A673 (cell line): ENCODE measurements around the gene PCCB. TPM values are rescaled to one million over a fixed set of nuclear protein-coding genes. Genes with fewer than 3 reads are reported as not detected.

ENCODE experiments used
- BruUV-seq: library from RNA; stranded (reverse); fragments of 400-500 nt; replicated peaks from 2 replicates; lab custom pipeline; 2021; lab: Mats Ljungman, UMichigan
- CTCF ChIA-PET: fragments of 300-600 bp; sonication (Branson Sonifier 250); formaldehyde crosslinking; loops from one replicate; lab custom pipeline; 2022; ENCODE audit warnings: antibody characterized with exemption; lab: Charles Lee
- POLR2A ChIA-PET: fragments of 300-600 bp; sonication (Branson Sonifier 250); formaldehyde crosslinking; loops from one replicate; lab custom pipeline; 2022; ENCODE audit warnings: antibody characterized with exemption; ENCODE audit not compliant: low non-redundant PET; lab: Charles Lee
- DNase-seq: peaks from one replicate; pipeline ENCODE4 v3.0.0-alpha.2; 2015; ENCODE audit warnings: low spot score
- H3K27ac ChIP-seq: fragments of 200-600 bp; sonication (generic); 2 replicates; pipeline ENCODE4 v1.5.1; 2016; ENCODE audit warnings: mixed run types, low read depth, mild to moderate bottlenecking, mixed read lengths, antibody characterized with exemption, low read length; ENCODE audit not compliant: poor library complexity, severe bottlenecking
- H3K27me3 ChIP-seq: fragments of 200-600 bp; sonication (generic); replicated peaks from 2 replicates; pipeline ENCODE4 v1.6.1; 2017; ENCODE audit warnings: mixed run types, low read depth, mild to moderate bottlenecking, mixed read lengths, antibody characterized with exemption, low read length; ENCODE audit not compliant: insufficient read depth, poor library complexity
- H3K36me3 ChIP-seq: fragments of 200-600 bp; sonication (generic); 2 replicates; pipeline ENCODE4 v1.6.1; 2016; ENCODE audit warnings: mixed run types, mild to moderate bottlenecking, mixed read lengths, antibody characterized with exemption, low read length; ENCODE audit not compliant: insufficient read depth, poor library complexity, severe bottlenecking
- H3K4me1 ChIP-seq: fragments of 200-600 bp; sonication (generic); 2 replicates; pipeline ENCODE4 v1.6.1; 2017; ENCODE audit warnings: mixed run types, mild to moderate bottlenecking, mixed read lengths, antibody characterized with exemption, low read length; ENCODE audit not compliant: insufficient read depth, poor library complexity, severe bottlenecking
- H3K4me3 ChIP-seq: fragments of 200-600 bp; sonication (generic); 2 replicates; pipeline ENCODE4 v1.5.1; 2016; ENCODE audit warnings: low read depth, mixed run types, mild to moderate bottlenecking, mixed read lengths, low read length; ENCODE audit not compliant: poor library complexity, severe bottlenecking
- H3K9me3 ChIP-seq: fragments of 200-600 bp; sonication (generic); 2 replicates; pipeline ENCODE4 v1.6.1; 2016; ENCODE audit warnings: mixed run types, low read depth, mild to moderate bottlenecking, mixed read lengths, antibody characterized with exemption, low read length; ENCODE audit not compliant: poor library complexity, severe bottlenecking
- EZH2 ChIP-seq: fragments of 200-600 bp; sonication (generic); IDR thresholded peaks from 2 replicates; pipeline ENCODE4 v1.6.1; 2017; ENCODE audit warnings: borderline replicate concordance, low read depth, mild to moderate bottlenecking, mixed read lengths, antibody characterized with exemption, low read length; ENCODE audit not compliant: poor library complexity, severe bottlenecking
- intact Hi-C: fragments of 100-400 bp; cut with micrococcal nuclease; formaldehyde crosslinking; loops from one replicate; pipeline ENCODE4 v1.10.0; 2022; ENCODE audit not compliant: unreplicated experiment
- total RNA-seq: library from RNA; stranded (reverse); gene quantifications from 2 replicates; pipeline ENCODE4 v1.2.3, GENCODE V29; 2021
- TF ChIP-seq, protein P1 (sequence below): fragments of 300-800, 200-600 bp; sonication (generic); conservative IDR thresholded peaks from 2 replicates; pipeline ENCODE4 v1.5.1; 2017; ENCODE audit warnings: low read depth, mild to moderate bottlenecking, antibody characterized with exemption, low read length, moderate library complexity, mixed read lengths

The PCCB gene
- total RNA-seq, 1 experiment from 2014 or later, result 82.1 TPM

DNA sequence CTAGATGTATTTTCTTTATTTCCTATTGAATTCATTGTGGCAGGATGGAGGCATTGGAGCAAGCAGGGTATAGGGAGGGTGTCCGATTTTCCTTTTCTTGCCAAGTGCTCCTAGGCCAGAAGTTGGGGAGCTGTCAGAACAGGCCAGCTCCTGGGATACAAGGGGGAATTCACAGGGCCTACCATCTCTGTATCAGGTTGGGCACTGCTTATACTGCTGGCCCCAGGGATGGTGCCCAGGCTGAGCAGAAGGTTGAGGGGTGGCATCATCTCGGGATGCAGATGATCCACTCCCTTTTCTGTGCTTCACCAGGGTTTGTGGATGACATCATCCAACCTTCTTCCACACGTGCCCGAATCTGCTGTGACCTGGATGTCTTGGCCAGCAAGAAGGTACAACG, 79.5 kb downstream of the PCCB start:
- POLR2A ChIA-PET, result no interaction called here

DNA sequence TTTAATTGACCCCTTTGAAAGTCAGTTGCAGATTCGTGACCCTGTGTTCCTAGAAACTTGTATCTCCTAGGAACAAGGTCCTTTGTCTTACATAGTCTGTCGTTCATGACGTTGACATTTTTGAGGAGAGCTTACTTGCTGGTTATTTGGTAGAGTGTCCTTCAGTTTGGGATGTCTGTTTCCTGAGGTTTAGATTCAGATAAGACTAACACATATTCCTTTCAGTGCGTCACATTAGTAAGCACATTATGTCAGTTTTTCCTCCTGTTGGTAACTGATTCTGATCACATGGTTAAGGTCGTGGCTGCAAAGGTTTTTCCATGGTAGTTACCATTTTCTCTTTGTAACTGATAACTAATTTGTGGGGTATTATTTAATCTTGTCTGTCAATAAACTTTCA, 80.8 kb downstream of the PCCB start:
- DNase-seq, result no peak
- Histone ChIP-seq H3K36me3 (peaks cover 26% of the 10 kb centered on the region), H3K4me3 (no peak overlapping the region), H3K27me3 (no peaks in the 10 kb centered on the region), H3K27ac (no peak overlapping the region), H3K9me3 (no peaks in the 10 kb centered on the region), H3K4me1 (no peaks in the 10 kb centered on the region)
- CTCF ChIA-PET, result no interaction called here
- TF ChIP-seq EZH2, result no peak
- TF ChIP-seq, protein P1, sequence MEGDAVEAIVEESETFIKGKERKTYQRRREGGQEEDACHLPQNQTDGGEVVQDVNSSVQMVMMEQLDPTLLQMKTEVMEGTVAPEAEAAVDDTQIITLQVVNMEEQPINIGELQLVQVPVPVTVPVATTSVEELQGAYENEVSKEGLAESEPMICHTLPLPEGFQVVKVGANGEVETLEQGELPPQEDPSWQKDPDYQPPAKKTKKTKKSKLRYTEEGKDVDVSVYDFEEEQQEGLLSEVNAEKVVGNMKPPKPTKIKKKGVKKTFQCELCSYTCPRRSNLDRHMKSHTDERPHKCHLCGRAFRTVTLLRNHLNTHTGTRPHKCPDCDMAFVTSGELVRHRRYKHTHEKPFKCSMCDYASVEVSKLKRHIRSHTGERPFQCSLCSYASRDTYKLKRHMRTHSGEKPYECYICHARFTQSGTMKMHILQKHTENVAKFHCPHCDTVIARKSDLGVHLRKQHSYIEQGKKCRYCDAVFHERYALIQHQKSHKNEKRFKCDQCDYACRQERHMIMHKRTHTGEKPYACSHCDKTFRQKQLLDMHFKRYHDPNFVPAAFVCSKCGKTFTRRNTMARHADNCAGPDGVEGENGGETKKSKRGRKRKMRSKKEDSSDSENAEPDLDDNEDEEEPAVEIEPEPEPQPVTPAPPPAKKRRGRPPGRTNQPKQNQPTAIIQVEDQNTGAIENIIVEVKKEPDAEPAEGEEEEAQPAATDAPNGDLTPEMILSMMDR, result no peak
- POLR2A ChIA-PET, result no interaction called here
- no TSS peak for BruUV-seq
- intact Hi-C loops, result no loop called here

More for the DNA sequence above, 79.5 kb downstream of the PCCB start:
- TF ChIP-seq, protein P1, result no peak
- TF ChIP-seq EZH2, result no peak
- CTCF ChIA-PET, result no interaction called here
- DNase-seq, result no peak
- no TSS peak for BruUV-seq
- H3K4me1 ChIP-seq, result no peaks in the 10 kb centered on the region
- H3K27me3 ChIP-seq, result no peaks in the 10 kb centered on the region
- H3K36me3 ChIP-seq, result peaks cover 22% of the 10 kb centered on the region
- H3K27ac ChIP-seq, result no peak overlapping the region
- no peaks in the 10 kb centered on the region for H3K9me3 ChIP-seq
- intact Hi-C loops, result no loop called here
- H3K4me3 ChIP-seq, result no peak overlapping the region

DNA sequence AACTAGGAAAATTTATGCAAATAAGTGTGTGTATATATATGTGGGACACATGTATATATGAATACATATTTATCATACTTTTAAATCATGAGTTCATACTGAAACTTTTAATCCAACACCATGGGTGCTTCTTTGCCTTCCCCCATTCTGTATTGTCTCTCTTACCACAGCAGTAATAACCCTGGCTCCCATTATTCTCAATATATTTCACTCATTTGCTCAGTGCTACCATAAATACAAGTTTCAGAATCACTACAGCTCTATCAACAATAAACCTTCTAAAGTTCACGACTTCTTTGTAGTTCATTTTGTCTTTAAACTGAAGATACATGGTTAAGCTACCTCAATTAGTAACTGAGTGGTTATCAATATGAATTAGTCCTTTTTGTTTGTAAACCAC, 82.2 kb downstream of the PCCB start:
- Histone ChIP-seq H3K4me1 (no peaks in the 10 kb centered on the region), H3K9me3 (no peaks in the 10 kb centered on the region), H3K4me3 (no peak overlapping the region), H3K27ac (no peak overlapping the region), H3K27me3 (no peaks in the 10 kb centered on the region), H3K36me3 (peaks cover 24% of the 10 kb centered on the region)
- CTCF ChIA-PET, result no interaction called here
- POLR2A ChIA-PET, result no interaction called here
- DNase-seq, result no peak
- no peak for TF ChIP-seq EZH2
- TF ChIP-seq, protein P1, result no peak
- intact Hi-C loops, result no loop called here
- BruUV-seq, result no TSS peak
